ENCODE measurements around the gene DLEC1.

DNA sequence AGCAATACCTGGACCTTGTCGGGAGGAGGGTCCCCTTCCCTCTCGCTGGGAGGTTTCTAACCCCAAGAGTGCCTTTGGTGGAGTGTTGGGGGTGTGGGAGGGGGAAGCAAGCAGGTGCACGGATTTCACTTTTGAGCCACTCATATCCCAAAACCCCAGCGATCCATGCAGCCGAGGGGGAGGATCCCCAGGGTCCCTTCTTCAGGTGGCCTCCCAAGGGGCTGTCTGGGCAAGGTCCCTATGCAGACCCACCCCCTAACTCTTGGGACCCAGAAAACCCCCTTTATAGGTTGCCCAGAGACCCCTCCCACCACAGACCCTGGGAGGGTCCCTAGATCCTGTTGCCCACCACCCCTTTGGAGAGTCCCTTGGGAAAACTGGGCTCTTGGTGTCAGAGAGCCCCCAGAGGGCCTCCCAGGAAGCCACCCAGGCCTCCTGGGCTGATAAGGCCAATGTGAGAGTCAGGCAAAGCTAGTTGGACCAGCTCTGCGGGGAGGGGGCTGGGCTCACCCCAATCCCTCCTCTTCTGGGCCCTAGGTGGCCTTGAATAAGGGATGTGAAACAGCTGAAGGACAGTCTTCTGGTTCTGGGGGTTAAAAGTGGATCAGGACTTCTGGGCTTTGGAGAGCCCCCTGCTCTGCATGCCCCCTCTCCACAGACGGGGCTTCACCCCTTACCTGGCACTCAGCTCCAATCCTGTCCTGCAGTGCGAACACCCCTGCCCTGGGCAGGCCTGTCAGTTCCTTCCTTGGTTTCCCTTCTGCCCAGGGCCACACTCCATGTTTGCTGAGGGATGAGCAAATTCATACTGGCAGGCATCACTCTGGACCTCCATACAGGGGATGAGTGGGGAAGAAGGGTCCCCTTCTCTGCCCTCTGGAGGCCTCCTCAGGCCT lies 8.6 kb upstream of the DLEC1 start:
- TF ChIP-seq CEBPB (IDR thresholded peaks at IDR 0.05) (no peak), RFX5 (IDR thresholded peaks at IDR 0.05) (no peak)

Data from A549 (cell line).